Endodermal cell (in vitro differentiated cells): ENCODE results near the gene MGAT5. TPM values are rescaled to one million over a fixed set of nuclear protein-coding genes. Genes with fewer than 3 reads are reported as not detected.

Source experiments
- DNase-seq: peaks from one replicate; pipeline ENCODE4 v3.0.0-alpha.2; 2017
- H3K27ac ChIP-seq: 2 replicates; pipeline ENCODE4 v1.5.1; 2013; ENCODE audit warnings: mild to moderate bottlenecking, low read depth, low read length, moderate library complexity
- H3K27me3 ChIP-seq: 2 replicates; pipeline ENCODE4 v1.6.1; 2013; ENCODE audit warnings: mild to moderate bottlenecking, low read length, moderate library complexity; ENCODE audit not compliant: insufficient read depth, control insufficient read depth, poor library complexity, severe bottlenecking
- H3K36me3 ChIP-seq: 2 replicates; pipeline ENCODE4 v1.7.0; 2013; ENCODE audit warnings: mild to moderate bottlenecking, low read length, moderate library complexity; ENCODE audit not compliant: control insufficient read depth, insufficient read depth
- H3K4me1 ChIP-seq: one replicate; pipeline ENCODE4 v1.7.0; 2013; ENCODE audit warnings: low read length; ENCODE audit not compliant: control insufficient read depth, insufficient read depth
- H3K4me3 ChIP-seq: 2 replicates; pipeline ENCODE4 v1.5.1; 2013; ENCODE audit warnings: mild to moderate bottlenecking, low read length, moderate library complexity
- H3K9ac ChIP-seq: 2 replicates; pipeline ENCODE4 v1.6.1; 2013; ENCODE audit warnings: mild to moderate bottlenecking, low read length, moderate library complexity; ENCODE audit not compliant: poor library complexity, severe bottlenecking; ENCODE audit errors: extremely low read depth
- H3K9me3 ChIP-seq: 2 replicates; pipeline ENCODE4 v1.6.1; 2013; ENCODE audit warnings: mild to moderate bottlenecking, low read length, moderate library complexity; ENCODE audit not compliant: control insufficient read depth
- H3K27ac Mint-ChIP-seq: 2 replicates; pipeline ENCODE4 v1.8.0; 2020; ENCODE audit warnings: mixed read lengths
- H3K27me3 Mint-ChIP-seq: 2 replicates; pipeline ENCODE4 v1.8.0; 2021; ENCODE audit warnings: mild to moderate bottlenecking, mixed read lengths; ENCODE audit not compliant: insufficient read depth
- H3K36me3 Mint-ChIP-seq: 2 replicates; pipeline ENCODE4 v1.8.0; 2020; ENCODE audit warnings: low read depth, mixed read lengths
- H3K4me1 Mint-ChIP-seq: 2 replicates; pipeline ENCODE4 v1.8.0; 2020; ENCODE audit warnings: mixed read lengths
- H3K4me3 Mint-ChIP-seq: 2 replicates; pipeline ENCODE4 v1.8.0; 2020; ENCODE audit warnings: mild to moderate bottlenecking, moderate library complexity, mixed read lengths
- H3K9me3 Mint-ChIP-seq: 2 replicates; pipeline ENCODE4 v1.8.0; 2020; ENCODE audit warnings: mild to moderate bottlenecking, mixed read lengths
- CTCF ChIP-seq: fragments of 200-600 bp; sonication (generic); conservative IDR thresholded peaks from 2 replicates; pipeline ENCODE4 v1.5.0; 2021; ENCODE audit warnings: antibody characterized with exemption, mild to moderate bottlenecking
- WGBS, 2 experiments: methylation state at CpG; one replicate each; pipeline versions ENCODE4 v1.1.5 to v1.1.7; 2013; ENCODE audit warnings: missing lambda C conversion rate in 2 of 2, mixed read lengths in 1 of 2; ENCODE audit not compliant: insufficient coverage in 1 of 2, insufficient read length in 1 of 2; 5-methylcytosine and 5-hydroxymethylcytosine counted together
- total RNA-seq, 2 donors: library from RNA; stranded (reverse); fragmentation: NEBNext Ultra II Directional in 1 of 2; extraction: Animal tissue kit (Norgen Biotek cat#: 25700) in 1 of 2; gene quantifications; 2 replicates in 1 of 2; 3 replicates in 1 of 2; pipeline ENCODE4 v1.2.1, GENCODE V29; 2021

The MGAT5 gene
- total RNA-seq, 2 donors from 2014 or later = 57.2 to 78.4 TPM

DNA sequence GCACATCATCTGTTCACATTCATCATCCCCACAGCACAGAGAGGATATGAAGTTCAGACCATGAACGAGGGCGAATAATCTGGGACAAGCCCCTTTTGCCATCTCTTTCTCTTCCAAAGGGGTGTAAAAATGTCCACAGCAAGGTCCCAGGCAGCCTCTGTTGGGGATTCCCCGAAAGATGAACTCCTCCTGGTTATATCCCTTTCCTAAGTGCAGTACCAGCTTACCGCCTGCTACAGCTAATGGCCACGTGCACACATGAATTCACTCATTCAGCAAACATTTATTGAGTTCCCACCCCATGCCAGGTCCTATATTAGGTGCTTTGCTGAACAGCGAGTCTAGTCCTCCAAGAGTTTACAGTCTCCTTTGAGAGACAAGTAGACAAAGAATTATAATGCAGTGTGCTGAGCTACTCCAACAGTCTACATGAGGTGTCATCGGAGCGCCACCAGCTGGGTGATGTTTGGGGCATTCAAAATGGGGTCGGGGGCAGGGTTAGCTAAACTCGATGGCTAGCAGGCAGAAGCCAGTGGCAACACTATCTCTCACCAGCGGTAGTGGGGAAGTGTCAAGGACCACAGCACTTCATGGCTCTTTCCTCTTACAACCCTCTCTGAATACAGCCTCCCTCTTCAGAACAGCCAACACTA lies 236.0 kb downstream of the MGAT5 start:
- peak; percentile 34 for TF ChIP-seq CTCF
- Mint-ChIP-seq H3K4me1 (no peaks in the 10 kb centered on the region), H3K36me3 (no peaks in the 10 kb centered on the region), H3K4me3 (no peak overlapping the region), H3K27me3 (peaks cover 2% of the 10 kb centered on the region), H3K27ac (no peak overlapping the region), H3K9me3 (no peaks in the 10 kb centered on the region)
- H3K9me3 ChIP-seq = no peaks in the 10 kb centered on the region
- no peaks in the 10 kb centered on the region for H3K27me3 ChIP-seq
- no peak overlapping the region for H3K9ac ChIP-seq
- no peak overlapping the region for H3K27ac ChIP-seq
- 85 to 88% methylated on average over 8 to 11 of the region's 11 CpGs for WGBS, 2 experiments
- no peaks in the 10 kb centered on the region for H3K36me3 ChIP-seq
- DNase-seq = peak; percentile 68
- no peak overlapping the region for H3K4me3 ChIP-seq
- no peaks in the 10 kb centered on the region for H3K4me1 ChIP-seq

DNA sequence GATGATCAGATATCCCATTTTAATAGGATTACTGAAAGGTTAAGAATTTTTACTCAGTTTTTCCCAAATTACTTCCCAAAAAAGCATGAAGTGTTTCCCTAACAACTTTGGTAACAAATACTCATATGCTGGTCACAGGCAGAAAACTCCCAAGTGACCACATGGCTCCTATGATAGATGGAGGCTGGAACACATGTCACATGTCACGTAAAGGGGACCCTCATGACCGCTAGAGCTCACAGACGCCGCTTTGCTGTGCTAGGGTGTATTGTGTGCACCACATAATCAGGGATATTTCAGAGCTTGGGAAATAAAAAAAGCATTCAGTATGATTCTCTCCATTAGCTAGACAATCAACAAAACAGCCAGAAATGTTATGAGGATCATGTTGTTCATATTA lies 236.7 kb downstream of the MGAT5 start:
- Mint-ChIP-seq H3K27ac (no peak overlapping the region), H3K27me3 (peaks cover 2% of the 10 kb centered on the region), H3K36me3 (no peaks in the 10 kb centered on the region), H3K4me1 (no peaks in the 10 kb centered on the region), H3K9me3 (no peaks in the 10 kb centered on the region), H3K4me3 (no peak overlapping the region)
- H3K4me1 ChIP-seq = no peaks in the 10 kb centered on the region
- no peak overlapping the region for H3K27ac ChIP-seq
- no peak overlapping the region for H3K9ac ChIP-seq
- no peaks in the 10 kb centered on the region for H3K27me3 ChIP-seq
- TF ChIP-seq CTCF = no peak
- 91 to 97% methylated on average over 4 of the region's 4 CpGs for WGBS, 2 experiments
- H3K4me3 ChIP-seq = no peak overlapping the region
- no peak for DNase-seq
- no peaks in the 10 kb centered on the region for H3K36me3 ChIP-seq
- H3K9me3 ChIP-seq = no peaks in the 10 kb centered on the region

- Histone ChIP-seq H3K9ac (no peak overlapping the region), H3K36me3 (no peaks in the 10 kb centered on the region), H3K27ac (no peak overlapping the region), H3K9me3 (no peaks in the 10 kb centered on the region), H3K27me3 (no peaks in the 10 kb centered on the region), H3K4me3 (no peak overlapping the region), H3K4me1 (no peaks in the 10 kb centered on the region)
- H3K9me3 Mint-ChIP-seq = no peaks in the 10 kb centered on the region
- DNase-seq = no peak
- 89% methylated on average over 4 of the region's 4 CpGs; no CpG with 5 or more reads in 1 of the 2 experiments for WGBS, 2 experiments
- H3K4me3 Mint-ChIP-seq = no peak overlapping the region
- H3K27me3 Mint-ChIP-seq = peaks cover 2% of the 10 kb centered on the region
- no peaks in the 10 kb centered on the region for H3K36me3 Mint-ChIP-seq
- no peak for TF ChIP-seq CTCF
- no peak overlapping the region for H3K27ac Mint-ChIP-seq
- H3K4me1 Mint-ChIP-seq = no peaks in the 10 kb centered on the region
Observed at GRCh38 chr2:134491022-134491421, 237.2 kb downstream of the MGAT5 start.
